Stimulated activated CD8-positive, alpha-beta memory T cell treated with anti-CD3 and anti-CD28 coated beads, Interleukin-12 subunit alpha, Interleukin-12 subunit beta, amount 100 ng/mL, for 4 hours (primary cell): ENCODE data around the gene GALNTL6.

ENCODE experiments used
- DNase-seq: peaks from one replicate; pipeline ENCODE4 v3.0.0-alpha.2; 2020; ENCODE audit warnings: low read depth

Gene GALNTL6

DNA sequence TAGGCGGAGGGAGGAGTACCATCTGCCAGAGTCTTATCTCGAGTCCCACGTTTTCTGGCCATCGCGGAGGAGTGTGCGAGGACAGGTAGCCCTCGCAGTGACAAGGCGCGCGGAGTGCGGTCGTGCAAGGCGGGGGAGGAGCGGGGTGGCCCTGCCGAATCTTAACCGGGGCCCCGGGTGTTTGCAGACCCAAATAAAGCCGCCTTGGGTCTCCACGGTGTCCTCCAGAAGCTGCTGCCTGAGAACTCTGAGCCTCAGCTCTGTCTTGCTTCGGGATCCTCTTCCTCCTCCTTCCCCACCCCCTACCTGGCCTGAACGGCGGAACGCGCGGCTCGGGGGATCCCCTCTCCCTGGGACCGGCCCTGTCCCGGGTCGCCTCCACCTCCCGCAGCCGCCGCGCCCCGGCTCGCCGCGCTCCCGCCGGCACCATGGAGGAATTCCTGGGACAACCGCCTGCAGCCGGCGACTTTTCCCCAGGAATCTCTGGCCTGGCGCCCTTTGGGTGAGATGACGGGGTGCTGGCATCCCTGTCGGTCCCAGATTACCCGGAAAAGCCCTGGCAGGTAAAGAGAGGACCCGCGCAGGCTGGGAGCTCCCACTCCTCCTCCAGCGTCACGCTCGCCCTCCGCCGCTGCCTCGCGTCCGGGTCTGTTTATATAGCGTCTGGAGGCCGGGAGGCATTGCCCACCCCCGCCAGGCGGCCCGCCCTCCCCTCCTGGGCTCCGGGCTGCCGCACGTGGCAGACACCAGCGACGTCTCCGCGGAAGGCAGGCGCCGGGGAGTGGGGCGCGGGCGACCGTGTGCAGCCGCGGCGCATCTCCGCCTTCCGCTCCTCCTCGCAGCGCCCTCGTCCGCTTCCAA lies at the start of gene GALNTL6:
GALNTL6 (plus strand) TSS at position 740 of the 861 bp plus-strand sequence.
- no peak for DNase-seq

DNA sequence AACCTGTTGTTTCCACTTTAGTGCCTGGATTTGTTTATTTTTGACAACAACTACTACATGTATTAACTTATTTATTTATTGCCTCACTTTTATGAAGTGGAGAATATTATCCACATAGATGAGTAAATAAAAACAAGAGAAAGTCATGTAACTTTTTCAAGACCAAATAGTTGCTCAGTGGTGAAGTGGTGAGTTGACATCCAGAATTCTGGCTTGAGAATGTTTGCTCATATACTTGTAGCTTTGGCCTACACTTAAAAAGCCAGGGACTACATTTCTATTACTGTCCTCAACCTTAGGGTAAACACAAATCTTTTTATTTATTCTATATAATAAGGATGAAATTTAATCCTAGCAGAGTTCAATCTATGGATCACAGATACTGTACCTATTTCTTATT lies 47.7 kb upstream of the GALNTL6 start:
- no peak for DNase-seq

DNA sequence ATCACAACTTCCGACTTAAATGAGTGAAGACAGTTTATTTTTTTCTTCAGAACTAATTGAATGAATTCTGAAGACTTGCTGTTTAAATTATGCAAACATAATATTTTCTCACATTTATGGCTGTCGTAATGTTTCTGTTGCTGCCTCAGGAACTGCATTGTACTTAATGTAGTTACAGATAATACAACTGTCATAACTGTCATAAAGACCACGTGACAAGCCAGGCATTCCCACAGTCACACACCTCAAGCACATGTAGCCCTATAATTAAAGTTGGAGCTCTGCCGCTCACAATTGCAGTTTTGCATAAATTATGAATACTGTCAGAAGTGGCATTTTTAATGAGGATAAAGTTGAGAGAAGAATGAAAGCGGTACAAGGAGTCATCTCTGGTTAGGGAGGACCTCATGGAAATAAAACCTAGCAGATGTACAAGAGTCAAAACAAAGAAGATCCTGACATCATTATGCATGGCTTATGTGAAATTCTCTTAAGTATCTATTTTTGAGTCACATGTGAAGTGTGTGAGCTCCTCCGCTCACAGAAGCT lies 38.5 kb upstream of the GALNTL6 start:
- DNase-seq = no peak

DNA sequence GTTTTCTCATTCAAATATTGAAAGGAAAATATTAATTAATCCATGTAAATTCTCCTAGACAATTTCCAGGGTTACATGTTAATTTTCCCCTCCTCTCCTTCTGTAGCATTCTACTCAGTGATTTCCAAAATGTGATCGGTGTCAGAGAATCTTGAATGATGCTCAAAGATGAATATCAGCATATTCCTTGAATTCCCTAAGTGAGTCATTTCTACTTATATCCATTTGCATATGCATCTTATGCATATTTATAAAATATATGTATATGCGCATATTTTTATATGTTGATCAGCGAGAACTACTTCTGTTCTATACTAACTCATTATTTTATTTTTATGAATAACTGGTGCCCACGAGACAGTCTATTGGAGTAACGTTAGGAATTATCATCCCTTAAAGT lies 33.9 kb upstream of the GALNTL6 start:
- no peak for DNase-seq

DNA sequence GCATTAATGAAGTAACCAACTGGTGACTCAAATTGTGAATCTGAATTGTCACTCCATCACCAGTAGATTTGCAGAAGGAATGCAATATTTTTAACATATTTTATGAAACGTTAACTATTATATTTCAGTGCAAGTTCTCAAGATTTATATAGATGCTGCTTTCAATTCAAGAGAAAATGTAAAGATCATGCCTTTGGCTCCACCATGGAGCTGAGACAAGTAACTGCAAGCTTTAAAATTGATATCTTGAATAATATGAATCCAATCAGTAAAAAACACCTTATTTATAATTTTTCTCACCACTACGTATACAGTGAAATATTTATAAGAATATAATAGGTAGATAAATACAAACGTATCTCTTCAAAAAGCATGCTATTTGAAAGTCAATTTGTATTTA lies 27.8 kb upstream of the GALNTL6 start:
- no peak for DNase-seq

DNA sequence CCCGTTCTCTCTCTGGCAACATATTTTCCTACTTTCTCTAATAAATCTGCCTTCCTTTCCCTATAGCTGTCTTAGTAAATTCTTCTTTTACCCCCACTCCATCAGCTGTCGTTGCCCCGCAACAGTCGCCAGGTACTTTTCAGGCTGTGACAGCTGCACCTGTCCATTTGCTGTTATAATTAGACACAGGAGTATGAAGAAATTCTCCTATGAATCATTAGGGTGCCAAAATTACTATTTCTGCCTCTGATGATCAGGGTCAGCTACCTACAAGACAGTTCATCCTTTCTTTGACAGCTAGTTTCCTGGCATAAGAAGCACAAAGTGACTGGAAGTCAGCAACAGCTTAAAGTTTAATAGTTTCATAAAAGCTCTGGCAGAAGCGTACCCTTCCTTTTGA lies 19.5 kb upstream of the GALNTL6 start:
- no peak for DNase-seq

DNA sequence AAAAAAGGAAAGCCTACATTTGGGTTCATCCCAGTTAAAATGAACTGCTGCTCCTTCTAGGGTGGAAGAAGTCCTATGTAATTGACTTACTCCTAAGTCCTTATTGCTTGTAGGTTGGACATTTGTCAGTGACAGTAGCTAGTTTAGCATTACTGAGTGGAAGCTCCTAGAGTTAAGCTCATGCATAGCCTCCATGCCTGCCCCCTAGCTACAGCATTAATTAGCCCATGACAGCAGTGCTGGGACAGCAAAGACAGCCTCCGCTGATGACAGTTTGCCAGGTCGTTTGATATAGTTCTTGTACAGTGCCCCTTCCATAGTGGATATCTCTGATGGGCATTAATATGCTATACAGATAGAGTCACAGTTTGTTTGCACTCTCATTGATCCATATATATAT lies 18.7 kb upstream of the GALNTL6 start:
- DNase-seq = no peak

DNA sequence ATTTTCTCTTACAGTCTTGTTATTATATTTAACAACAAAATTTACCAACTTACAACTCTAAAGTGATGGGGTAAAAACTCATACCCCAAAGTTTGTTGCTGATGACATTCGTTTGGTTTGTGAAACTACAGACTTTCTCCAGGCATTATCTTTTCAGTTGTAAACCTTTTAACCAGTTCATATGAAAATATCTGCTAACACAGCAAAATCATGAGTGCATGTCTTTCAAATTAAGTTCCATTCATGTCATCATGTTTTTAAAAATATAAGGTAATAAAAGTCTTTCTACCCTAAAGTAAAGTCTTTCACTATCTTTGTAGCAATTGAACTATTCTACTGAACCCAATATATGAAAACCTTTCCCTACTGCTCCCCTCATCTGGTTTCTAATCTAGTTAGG lies 3.4 kb upstream of the GALNTL6 start:
- no peak for DNase-seq

DNA sequence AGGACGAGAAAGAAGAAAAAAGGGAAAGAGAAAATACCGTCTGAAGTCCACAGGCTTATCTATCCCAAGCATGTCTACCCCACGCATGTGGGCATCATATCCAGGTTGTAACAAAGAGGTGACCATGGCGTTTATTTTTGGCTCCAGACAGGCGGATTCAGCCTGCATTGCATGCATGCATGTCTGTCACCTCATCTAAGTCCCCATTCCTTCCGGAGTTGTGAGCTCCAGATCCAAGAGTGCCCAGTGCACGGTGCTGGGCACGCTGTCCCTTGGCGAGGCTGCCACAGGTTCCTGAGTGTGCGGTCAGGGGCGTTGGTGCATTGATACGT lies 905 bp upstream of the GALNTL6 start:
- DNase-seq = no peak

DNA sequence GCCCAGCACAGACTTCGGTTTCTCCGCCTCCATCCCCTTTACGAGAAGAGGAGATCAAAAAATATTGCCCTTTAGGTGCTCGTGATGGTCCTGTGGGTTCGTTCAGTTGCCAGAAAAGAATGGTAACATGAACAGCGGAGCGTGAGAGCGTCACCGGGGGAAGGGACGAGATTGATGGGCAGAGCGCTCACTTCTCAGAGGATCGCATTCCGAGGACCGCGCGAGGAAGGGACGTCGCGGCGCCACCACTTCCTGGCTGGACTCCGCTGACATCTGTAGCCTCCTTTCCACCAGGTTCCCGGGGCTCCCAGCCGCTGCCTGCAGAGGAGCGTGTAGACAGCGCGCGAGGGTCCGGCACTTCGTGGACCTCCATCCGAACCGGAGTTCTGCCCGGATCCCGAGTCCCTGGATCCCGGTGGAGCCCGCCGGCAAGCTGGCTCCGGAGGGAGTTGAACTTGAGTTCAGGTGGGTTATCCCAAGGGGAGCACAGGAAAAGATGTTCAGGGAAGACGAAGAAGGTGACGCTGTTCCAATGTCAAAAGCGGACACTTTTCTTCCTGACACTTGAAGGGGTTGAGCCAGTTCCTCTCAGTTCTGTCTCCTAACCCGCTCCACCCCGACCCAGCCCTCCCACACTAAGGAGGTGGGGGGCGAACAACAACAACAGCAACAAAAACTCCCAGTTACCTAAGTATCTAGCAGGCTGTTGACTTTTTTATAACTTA lies 484 bp downstream of the GALNTL6 start:
- DNase-seq = no peak

DNA sequence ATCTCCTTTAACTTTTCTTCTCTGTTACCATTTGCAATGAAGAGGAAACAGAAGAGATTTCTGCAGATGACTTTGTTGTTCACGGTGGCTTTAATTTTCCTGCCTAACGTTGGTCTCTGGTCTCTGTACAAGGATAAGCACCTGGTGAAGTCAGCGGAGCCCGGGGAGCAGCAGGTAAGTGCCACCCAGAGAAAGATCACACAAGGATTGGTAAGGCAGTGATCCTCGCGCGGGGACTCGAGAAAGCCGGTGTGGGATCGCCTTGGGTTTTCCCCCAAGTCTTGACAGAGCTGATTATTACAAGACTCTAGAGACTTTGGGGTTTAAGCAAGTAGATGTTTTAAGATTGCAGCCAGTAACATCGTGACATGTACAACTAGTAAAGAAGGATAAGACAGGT lies 1.3 kb downstream of the GALNTL6 start:
- no peak for DNase-seq

DNA sequence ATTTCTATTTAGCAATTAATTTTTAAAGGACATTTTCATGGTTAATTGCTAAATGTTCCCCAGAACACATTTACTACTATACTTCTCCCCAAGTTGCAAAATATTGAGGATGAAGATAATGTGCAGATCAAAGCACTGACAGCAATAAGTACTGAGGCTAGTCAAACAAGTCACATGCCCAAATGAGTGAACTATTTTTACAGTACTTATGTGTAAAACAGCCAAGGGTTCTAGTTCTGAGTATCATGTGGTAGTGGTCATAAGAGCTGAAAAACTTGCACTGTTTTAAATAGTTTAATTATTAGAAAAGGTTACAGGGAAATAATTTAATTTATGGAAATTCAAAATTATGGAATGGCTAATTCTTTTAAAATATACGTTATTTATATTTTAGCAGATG lies 3.8 kb downstream of the GALNTL6 start:
- no peak for DNase-seq

DNA sequence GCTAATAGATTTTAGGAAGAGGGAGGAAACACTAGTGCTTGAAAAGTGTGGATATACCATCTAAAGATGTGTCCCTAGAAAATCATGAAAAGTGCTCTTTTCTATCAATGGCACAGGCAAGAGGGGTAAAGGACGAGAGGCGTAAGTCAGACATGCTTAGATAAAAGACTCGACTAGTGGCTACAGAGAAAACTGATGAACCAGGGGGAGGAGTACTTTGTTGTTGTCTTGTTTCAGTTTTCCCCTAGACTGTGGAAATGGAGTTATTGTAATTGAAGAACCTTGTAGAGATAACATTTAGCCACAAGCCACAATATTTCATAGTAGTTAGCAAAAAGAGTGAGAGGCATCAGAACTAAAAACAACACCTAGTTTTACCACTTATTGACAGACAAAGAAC lies 21.4 kb downstream of the GALNTL6 start:
- DNase-seq = no peak

DNA sequence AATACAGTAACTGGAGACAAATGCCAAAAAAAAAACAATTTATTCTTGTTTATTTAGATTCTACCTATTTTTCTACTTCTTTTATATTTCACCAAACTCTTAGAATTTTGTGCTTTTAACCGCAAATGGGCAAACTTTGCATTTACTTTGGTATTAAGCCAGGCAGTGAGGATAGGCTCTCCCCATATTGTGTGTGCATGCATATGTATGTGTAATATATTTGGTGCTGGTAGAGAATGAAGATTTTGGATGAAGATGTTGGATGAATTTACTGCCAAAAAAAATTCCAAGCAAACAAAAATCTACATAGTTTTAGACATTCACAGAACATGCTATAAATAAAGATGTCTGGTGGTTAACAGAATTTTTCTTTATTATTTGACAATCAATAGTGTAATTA lies 30.3 kb downstream of the GALNTL6 start:
- DNase-seq = no peak

DNA sequence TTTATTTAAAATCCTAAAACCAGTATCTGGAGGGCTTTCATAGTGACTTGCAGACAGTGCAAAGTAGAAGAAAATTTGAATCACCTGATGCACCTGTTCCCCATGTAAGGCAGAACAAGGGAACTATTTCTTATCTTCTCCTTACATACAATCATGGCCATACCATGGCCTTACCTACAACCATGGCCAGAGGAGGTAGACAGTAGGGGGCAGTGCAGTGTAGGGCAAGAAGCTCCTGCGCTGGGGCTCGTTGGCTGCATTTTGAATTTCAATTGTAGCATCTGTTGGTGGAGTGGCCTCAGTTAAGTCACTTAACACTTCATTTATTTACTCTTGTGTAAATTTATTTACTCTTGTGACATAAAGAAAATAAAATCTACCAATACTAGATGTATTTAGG lies 33.0 kb downstream of the GALNTL6 start:
- DNase-seq = no peak

DNA sequence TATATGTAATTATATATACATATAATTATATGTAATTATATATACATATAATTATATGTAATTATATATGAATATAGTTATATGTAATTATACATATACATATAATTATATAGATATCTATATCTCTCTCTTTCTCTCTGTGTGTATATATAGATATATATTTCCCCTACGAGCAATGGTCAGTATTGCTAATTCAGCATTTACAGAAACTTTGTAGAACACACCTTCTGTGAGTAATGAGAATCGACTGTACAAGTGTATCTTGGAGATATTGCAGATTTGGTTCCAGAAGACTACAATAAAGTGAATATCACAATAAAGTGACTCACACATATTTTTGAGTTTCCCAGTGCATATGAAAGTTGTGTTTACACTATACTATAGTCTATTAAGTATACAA lies 33.7 kb downstream of the GALNTL6 start:
- no peak for DNase-seq

DNA sequence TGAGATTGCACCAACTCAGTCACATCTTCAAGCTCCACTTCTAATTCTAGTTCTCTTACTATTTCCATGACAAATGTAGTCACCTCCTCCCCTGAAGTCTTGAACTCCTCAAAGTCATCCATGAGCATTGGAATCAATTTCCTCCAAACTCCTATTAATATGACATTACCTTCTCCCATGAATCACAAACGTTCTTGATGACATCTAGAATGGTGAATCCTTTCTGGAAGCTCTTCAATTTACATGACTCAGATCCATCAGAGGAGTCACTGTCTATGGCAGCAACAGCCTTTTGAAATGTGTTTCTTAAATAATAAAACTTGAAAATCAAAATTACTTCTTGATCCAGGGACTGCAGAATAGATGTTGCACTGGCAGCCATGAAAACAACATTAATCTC lies 34.5 kb downstream of the GALNTL6 start:
- DNase-seq = no peak

DNA sequence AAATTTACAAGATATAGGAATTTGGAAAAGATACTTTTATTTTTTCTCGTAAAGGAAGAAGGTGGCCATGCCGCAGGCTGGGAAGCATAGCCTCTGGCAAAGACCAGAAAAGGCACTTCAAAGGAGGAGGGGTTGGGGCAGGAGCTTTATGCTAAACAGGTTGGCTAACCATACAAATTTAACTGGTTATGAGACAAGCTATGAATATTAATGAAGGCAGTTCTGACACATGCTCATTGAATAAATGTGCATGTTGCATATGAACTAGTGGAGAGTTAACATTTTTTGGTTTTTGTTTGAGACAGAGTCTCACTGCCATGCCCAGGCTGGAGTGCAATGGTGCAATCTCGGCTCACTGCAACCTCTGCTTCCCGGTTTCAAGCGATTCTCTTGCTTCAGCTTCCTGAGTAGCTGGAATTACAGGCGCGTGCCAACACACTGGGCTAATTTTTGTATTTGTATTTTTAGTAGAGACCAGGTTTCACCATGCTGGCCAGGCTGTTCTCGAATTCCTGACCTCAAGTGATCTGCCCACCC lies 36.5 kb downstream of the GALNTL6 start:
- no peak for DNase-seq

DNA sequence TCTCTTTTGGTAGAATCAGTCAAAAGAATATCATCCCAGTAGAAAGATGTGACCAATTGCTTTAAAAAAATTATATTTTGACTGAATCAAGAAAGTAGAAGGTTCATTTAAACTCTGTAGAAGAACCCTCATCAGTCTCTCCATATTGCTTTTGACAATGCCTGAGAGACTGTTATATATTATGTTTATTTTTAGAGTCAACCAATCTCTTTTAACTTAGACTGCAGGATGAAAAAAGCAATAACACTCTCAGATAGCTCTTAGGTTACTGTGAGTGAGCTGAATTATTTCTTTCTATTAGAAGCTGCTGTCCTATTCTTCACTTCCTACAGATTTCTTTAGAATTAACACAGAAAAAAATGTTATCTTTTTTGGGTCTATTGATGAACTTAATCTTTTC lies 38.1 kb downstream of the GALNTL6 start:
- no peak for DNase-seq

DNA sequence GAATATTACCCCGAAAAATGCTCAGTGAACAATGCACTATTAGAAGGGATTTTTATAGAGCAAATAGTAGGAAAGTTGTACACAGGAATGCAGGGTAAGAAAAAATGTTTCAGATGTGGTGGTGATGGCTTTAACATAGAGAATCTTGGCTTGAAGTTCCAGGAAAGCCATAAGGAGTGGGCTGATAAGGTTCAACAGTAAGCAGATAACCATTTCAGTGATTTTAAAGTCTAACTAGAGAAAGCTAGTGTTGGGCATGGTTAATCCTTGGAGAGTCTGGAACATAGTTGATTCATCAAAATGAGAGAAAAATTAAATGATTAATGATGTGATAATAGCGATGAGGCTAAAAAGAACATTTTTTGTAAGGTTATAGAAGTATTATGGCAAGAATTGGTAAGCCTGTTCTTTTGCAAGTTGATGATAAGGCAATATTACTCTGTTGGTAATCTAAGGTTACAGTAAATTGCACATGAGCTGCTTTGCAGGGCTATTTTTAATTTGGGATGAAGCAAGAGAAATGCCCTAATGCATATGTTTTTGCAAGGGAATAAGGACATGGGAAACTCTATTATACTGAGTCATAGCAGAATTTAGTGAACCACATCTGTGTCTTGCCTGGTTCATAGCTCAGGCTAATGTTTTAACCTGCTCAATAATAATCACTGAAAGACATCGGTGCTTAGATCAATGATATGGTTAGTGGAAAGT lies 44.3 kb downstream of the GALNTL6 start:
- no peak for DNase-seq

DNA sequence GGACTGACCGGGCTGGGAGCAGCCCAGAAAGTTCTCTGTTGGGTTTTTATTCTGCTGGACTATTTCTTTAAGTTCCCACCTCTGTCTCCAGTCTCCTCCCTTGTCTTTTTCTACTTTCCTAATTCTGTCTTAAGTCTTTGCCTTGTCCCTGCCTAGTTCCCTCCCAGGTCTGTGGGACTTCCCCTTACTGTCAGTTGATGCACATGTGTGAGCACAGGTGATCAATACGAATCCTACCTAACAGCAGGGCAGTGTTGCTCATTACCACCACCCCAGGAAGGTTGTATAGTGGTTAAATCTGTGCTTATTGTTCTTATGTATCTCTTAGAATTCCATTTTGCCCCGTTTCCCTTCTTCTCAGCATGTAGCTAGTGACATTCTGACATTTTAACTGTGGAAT lies 62.1 kb downstream of the GALNTL6 start:
- DNase-seq = no peak

DNA sequence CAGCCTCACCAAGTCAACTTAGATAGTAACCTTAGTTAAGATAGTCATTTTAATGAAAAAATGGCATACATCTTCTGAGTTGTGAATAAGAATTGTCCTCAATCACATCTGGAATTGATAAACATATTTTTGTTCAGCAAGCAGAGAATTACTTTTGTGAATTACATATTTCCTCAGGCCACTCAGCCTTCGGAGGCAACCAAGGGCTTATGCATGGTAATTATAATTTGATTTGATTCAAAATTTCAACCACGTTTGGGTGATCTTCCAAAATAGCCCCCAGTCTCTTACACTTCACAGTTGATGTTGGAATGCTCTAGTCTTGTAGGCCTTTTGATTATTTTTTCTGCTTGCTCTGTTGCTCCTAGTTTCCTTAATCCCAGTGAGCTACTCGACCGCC lies 63.4 kb downstream of the GALNTL6 start:
- no peak for DNase-seq

DNA sequence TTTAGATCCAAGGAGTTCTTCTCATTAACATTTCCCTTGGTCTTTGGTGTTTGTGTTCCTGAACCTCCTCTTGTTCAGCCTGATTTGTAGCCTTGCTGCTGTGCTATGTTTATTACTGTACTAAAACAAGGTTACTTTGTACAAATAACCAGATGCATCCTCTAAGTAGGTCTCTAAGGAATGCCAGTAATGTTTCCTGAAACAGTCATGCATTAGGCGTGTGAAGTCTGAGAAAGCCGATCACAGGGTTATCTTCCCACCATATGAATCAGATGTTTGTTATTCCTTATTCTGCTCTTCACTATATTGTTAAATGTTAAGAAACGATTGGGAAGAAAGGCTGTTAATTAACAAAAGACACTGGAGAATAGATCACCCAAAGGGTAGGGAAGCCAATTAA lies 66.9 kb downstream of the GALNTL6 start:
- DNase-seq = no peak
